Measurements from ENCODE around the gene NBPF1. TPM values are rescaled to one million over a fixed set of nuclear protein-coding genes. Genes with fewer than 3 reads are reported as not detected.
"Not testable (repeated sequence)": the region's sequence is repeated elsewhere in the genome, so short reads cannot be mapped to it uniquely, and the experiment has no call there.

Gene NBPF1
- total and polyA plus RNA-seq, 4 donors: 4.3 to 83.8 (median 29.9) TPM

DNA sequence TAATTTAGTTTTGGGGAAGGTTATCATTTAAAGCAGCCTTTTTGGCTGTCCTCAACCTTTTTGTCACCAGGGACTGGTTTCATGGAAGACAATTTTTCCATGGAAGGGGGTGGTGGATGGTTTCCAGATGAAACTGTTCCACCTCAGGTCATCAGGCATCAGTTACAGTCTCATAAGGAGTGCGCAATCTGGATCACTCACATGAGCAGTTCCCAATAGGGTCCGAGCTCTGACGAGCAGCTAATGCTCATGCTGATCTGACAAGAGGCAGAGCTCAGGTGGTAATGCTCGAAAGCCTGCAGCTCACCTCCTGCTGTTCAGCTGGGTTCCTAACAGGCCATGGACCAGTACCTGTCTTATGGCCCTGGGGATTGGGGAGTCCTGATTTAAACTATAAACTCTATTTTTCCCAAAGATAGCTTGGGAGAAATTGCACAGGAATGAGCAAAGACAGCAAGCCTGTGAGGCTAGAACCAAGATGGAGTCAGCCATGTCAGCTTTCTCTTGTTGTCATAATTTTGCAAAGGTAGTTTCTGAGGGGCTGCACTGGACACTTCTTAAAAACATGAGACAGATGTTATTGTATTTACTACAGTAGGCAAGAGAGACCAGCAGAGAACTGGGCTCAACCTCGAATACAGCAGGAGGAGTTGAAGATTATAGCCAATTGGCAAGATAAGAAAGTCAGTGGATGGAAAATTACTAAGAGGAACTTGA lies 96.5 kb downstream of the NBPF1 start:
- H3K27me3 ChIP-seq (ENCODE audit: control insufficient read depth in 3 of 3, insufficient read depth in 3 of 3, low read length in 2 of 3): peaks cover 0 to 15% (median 10%) of the 10 kb centered on the region in 3 donors
- not testable (repeated sequence) for DNase-seq; H3K9me3 ChIP-seq (ENCODE audit: control insufficient read depth in 4 of 4, insufficient read depth in 3 of 4, low read length in 3 of 4); H3K4me1 ChIP-seq (ENCODE audit: control insufficient read depth in 5 of 5, insufficient read depth in 5 of 5, low read length in 5 of 5); H3K36me3 ChIP-seq (ENCODE audit: control insufficient read depth in 4 of 4, insufficient read depth in 4 of 4, low read length in 4 of 4); H3K4me3 ChIP-seq; ATAC-seq (ENCODE audit: insufficient read depth, low FRiP score); H3K9ac ChIP-seq (ENCODE audit: insufficient read depth in 1 of 2, low read length in 2 of 2); H3K27ac ChIP-seq (ENCODE audit: low read depth in 1 of 2, low read length in 1 of 2)
- 77 to 87% methylated on average over 5 of the region's 5 CpGs for WGBS, 2 donors

DNA sequence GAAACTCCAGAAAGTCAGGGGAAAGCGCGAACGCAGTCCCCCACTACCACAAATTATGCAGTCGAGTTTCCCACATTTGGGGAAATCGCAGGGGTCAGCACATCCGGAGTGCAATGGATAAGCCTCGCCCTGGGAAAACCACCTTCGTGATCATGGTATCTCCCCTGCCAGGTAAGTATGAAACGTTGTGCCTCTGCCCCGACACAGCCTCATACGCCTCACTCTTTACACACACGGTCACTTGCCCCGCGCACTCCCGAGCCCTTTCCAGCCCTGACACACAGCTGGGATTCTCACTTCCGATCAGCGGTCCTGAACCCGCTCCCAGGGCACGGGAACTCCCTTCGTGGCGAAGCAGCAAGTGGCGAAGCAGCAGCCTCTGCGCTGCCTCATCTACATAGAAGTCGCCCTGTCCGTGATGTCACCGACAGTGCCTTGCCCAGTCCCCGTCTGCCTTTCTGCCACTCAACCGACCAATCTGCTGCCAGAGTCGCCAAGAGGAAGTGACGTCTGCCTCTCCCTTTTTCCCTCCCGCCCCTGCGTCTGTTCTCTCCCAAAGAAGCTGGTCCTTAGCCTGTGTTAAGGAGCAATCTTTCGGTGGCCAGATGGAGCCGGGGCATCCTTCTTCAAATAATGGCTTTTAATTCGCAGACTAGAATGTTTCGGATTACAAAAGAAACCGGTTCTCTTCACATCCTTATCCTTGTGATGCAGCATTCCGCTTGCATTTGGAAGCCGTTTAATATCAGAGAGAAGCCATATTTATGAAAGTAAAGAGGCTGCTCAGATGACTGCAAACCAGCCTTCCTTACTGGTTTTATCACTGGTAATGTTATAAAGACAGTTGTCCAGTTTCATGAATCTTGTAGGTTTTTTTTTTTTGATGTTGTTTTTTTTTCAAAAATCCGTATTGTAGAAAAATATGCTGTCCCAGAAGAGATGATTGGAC lies 99.0 kb downstream of the NBPF1 start, which contains the start of gene RNU1-1:
Gene RNU1-1, minus strand, starts transcription at position 179 of the 949 bp plus-strand sequence.
- not testable (repeated sequence) for H3K9me3 ChIP-seq (ENCODE audit: control insufficient read depth in 4 of 4, insufficient read depth in 3 of 4, low read length in 3 of 4); H3K4me3 ChIP-seq; H3K4me1 ChIP-seq (ENCODE audit: control insufficient read depth in 5 of 5, insufficient read depth in 5 of 5, low read length in 5 of 5); H3K27me3 ChIP-seq (ENCODE audit: control insufficient read depth in 3 of 3, insufficient read depth in 3 of 3, low read length in 2 of 3); ATAC-seq (ENCODE audit: insufficient read depth, low FRiP score); H3K36me3 ChIP-seq (ENCODE audit: control insufficient read depth in 4 of 4, insufficient read depth in 4 of 4, low read length in 4 of 4)
- H3K9ac ChIP-seq (ENCODE audit: insufficient read depth in 1 of 2, low read length in 2 of 2): peak within 1 kb of the TSS in 1 of 2 donors; percentile 85
- H3K27ac ChIP-seq (ENCODE audit: low read depth in 1 of 2, low read length in 1 of 2): peak within 1 kb of the TSS; percentile 78 to 94
- DNase-seq: peak; percentile 84 to 92 (median 86)
- WGBS, 2 donors: 2% methylated on average over 26 to 35 of the region's 40 CpGs

DNA sequence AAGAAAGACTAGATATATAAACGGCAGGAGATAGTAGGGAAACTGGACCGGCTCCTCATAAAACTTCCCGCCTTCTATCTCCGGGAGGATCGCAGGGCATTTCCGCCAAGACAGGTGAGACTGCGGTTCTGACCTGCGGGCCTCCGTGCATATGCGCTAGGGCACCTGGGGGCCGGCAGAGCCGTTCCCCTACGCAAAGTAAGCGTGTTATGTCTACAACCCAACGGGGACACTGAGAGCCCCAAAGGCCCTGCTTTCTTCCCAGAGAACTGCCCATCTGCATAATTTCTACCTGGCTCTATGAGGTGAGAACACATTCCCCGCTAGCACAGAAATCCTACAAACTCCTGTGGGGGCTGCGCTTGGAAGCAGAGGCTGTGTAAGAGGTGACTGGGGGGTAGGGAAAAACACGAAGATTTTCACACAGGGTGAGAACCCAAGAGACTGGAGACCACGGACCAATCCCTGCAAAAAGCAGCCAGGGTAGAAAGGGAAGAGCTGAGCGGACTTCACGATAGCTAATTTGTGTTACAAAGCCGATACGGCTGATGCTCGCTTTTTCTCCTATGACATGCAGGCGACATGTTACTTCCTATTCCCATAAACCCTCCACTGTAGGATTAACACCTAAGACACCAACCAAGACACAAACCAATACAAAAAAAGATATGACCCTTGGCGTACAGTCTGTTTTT lies 99.8 kb downstream of the NBPF1 start:
- Histone ChIP-seq H3K9ac (ENCODE audit: insufficient read depth in 1 of 2, low read length in 2 of 2) (peak overlapping the region in 1 of 2 donors; percentile 55), H3K27ac (ENCODE audit: low read depth in 1 of 2, low read length in 1 of 2) (peak overlapping the region; percentile 31 to 78)
- ATAC-seq (ENCODE audit: insufficient read depth, low FRiP score): peak; percentile 99
- H3K36me3 ChIP-seq (ENCODE audit: control insufficient read depth in 4 of 4, insufficient read depth in 4 of 4, low read length in 4 of 4); H3K9me3 ChIP-seq (ENCODE audit: control insufficient read depth in 4 of 4, insufficient read depth in 3 of 4, low read length in 3 of 4); H3K4me1 ChIP-seq (ENCODE audit: control insufficient read depth in 5 of 5, insufficient read depth in 5 of 5, low read length in 5 of 5); H3K27me3 ChIP-seq (ENCODE audit: control insufficient read depth in 3 of 3, insufficient read depth in 3 of 3, low read length in 2 of 3); H3K4me3 ChIP-seq: not testable (repeated sequence)
- peak; percentile 66 to 95 (median 90) for DNase-seq
- WGBS, 2 donors: 15% methylated on average over 20 of the region's 26 CpGs

GRCh38 chr1:16512624-16513411 lies 100.5 kb downstream of the NBPF1 start:
- ATAC-seq (ENCODE audit: insufficient read depth, low FRiP score); H3K4me1 ChIP-seq (ENCODE audit: control insufficient read depth in 5 of 5, insufficient read depth in 5 of 5, low read length in 5 of 5); H3K4me3 ChIP-seq; H3K9ac ChIP-seq (ENCODE audit: insufficient read depth in 1 of 2, low read length in 2 of 2); H3K9me3 ChIP-seq (ENCODE audit: control insufficient read depth in 4 of 4, insufficient read depth in 3 of 4, low read length in 3 of 4); H3K27me3 ChIP-seq (ENCODE audit: control insufficient read depth in 3 of 3, insufficient read depth in 3 of 3, low read length in 2 of 3); DNase-seq; H3K36me3 ChIP-seq (ENCODE audit: control insufficient read depth in 4 of 4, insufficient read depth in 4 of 4, low read length in 4 of 4); H3K27ac ChIP-seq (ENCODE audit: low read depth in 1 of 2, low read length in 1 of 2): not testable (repeated sequence)
- WGBS, 2 donors: 73 to 78% methylated on average over 13 of the region's 15 CpGs

Small RNAs within 50 kb of the gene (small RNA-seq; reads per million reads assigned to genes)
- not detected for gene RNU1-1 (ENCODE audit: low replicate concordance)
- gene RNU1-6P (ENCODE audit: low replicate concordance): not detected

Other genes starting within 250 kb of the NBPF1 start
- 100 to 1,000 TPM in 1 of 2 donors, 10 to 100 TPM in 1; 29.3 to 112 TPM for gene SZRD1, start 246.3 kb downstream of the NBPF1 start, total RNA-seq
- 100 to 1,000 TPM in 1 of 2 donors, 10 to 100 TPM in 1; 66.2 to 114 TPM for gene SZRD1, start 246.3 kb downstream of the NBPF1 start, polyA plus RNA-seq
- gene SPATA21, start 176.1 kb downstream of the NBPF1 start, total RNA-seq: not detected
- gene SPATA21, start 176.1 kb downstream of the NBPF1 start, polyA plus RNA-seq: under 1 TPM; 0.14 to 0.15 TPM
- gene NECAP2, start 172.8 kb downstream of the NBPF1 start, total RNA-seq: 10 to 100 TPM; 74.7 to 79.0 TPM
- gene NECAP2, start 172.8 kb downstream of the NBPF1 start, polyA plus RNA-seq: 10 to 100 TPM; 42.8 to 83.8 TPM
- gene RNU1-1, start 99.3 kb downstream of the NBPF1 start, total RNA-seq: 1,000 to 10,000 TPM in 1 of 2 donors, under 1 TPM in 1; under 0.01 to 3,134 TPM
- not detected for gene RNU1-1, start 99.3 kb downstream of the NBPF1 start, polyA plus RNA-seq
- gene RNU1-3, start 53.4 kb upstream of the NBPF1 start, total RNA-seq: 1,000 to 10,000 TPM in 1 of 2 donors, under 1 TPM in 1; under 0.01 to 3,134 TPM
- gene RNU1-3, start 53.4 kb upstream of the NBPF1 start, polyA plus RNA-seq: not detected
- 1,000 to 10,000 TPM in 1 of 2 donors, under 1 TPM in 1; under 0.01 to 3,134 TPM for gene RNU1-4, start 127.0 kb upstream of the NBPF1 start, total RNA-seq
- not detected for gene RNU1-4, start 127.0 kb upstream of the NBPF1 start, polyA plus RNA-seq

Data from lung (tissue), 11 donors.